Measurements from ENCODE around the gene ADRA2B.
A peak's percentile ranks its signal among the peaks of the same experiment; 100 is the strongest.

ADRA2B gene

GRCh38 chr2:96118698-96119388, 2.5 kb upstream of the ADRA2B start:
- no peak for DNase-seq (ENCODE audit: insufficient read length, low spot score)
- FAIRE-seq: no peak
- TF ChIP-seq CTCF (IDR thresholded peaks at IDR 0.05; ENCODE audit: insufficient read depth, missing control alignments): no peak

- no peak for FAIRE-seq
- TF ChIP-seq CTCF (IDR thresholded peaks at IDR 0.05; ENCODE audit: insufficient read depth, missing control alignments): peak; percentile 0
- DNase-seq (ENCODE audit: insufficient read length, low spot score): no peak
Measured at GRCh38 chr2:96117701-96118588, 1.6 kb upstream of the ADRA2B start.

- FAIRE-seq (no peak), DNase-seq (ENCODE audit: insufficient read length, low spot score) (peak; percentile 97)
- peak; percentile 59 for TF ChIP-seq CTCF (IDR thresholded peaks at IDR 0.05; ENCODE audit: insufficient read depth, missing control alignments)
Measured at GRCh38 chr2:96116879-96117533, 635 bp upstream of the ADRA2B start.

GRCh38 chr2:96115631-96116423, 544 bp downstream of the ADRA2B start:
- no peak for TF ChIP-seq CTCF (IDR thresholded peaks at IDR 0.05; ENCODE audit: insufficient read depth, missing control alignments)
- DNase-seq (ENCODE audit: insufficient read length, low spot score) (no peak), FAIRE-seq (no peak)

- FAIRE-seq (no peak), DNase-seq (ENCODE audit: insufficient read length, low spot score) (no peak)
- no peak for TF ChIP-seq CTCF (IDR thresholded peaks at IDR 0.05; ENCODE audit: insufficient read depth, missing control alignments)
Measured at GRCh38 chr2:96114903-96115581, 1.3 kb downstream of the ADRA2B start.

- FAIRE-seq: no peak
- DNase-seq (ENCODE audit: insufficient read length, low spot score): no peak
- TF ChIP-seq CTCF (IDR thresholded peaks at IDR 0.05; ENCODE audit: insufficient read depth, missing control alignments): no peak
Measured at GRCh38 chr2:96114546-96114902, 1.8 kb downstream of the ADRA2B start.
